Inferior parietal cortex (tissue), 1 donor: ENCODE data around the gene TRAF6.
"Not testable (repeated sequence)": the region's sequence is repeated elsewhere in the genome, so short reads cannot be mapped to it uniquely, and the experiment has no call there.

Experiments used
- DNase-seq: peaks from one replicate; pipeline ENCODE4 v3.0.0-alpha.2; 2016; ENCODE audit errors: extremely low spot score

Gene TRAF6

DNA sequence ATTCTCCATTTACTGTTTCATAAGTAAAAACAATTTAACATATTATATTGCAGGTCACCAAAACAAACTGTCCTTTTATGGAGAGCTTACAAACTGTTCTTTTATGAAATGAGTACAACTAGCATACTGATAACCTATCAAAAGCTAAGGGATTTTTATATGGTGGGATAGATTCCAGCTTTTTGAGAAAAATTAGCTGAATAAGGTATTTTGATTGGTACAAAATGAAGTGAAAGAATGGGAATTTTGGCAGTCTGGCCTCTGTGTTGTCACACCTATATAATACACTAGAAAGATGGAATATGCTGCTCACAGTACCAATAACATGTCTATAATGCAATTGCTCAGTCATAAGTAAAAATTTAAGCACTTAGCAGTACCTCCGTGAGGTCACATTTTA is 11.4 kb downstream of the TRAF6 start:
- DNase-seq = no peak

DNA sequence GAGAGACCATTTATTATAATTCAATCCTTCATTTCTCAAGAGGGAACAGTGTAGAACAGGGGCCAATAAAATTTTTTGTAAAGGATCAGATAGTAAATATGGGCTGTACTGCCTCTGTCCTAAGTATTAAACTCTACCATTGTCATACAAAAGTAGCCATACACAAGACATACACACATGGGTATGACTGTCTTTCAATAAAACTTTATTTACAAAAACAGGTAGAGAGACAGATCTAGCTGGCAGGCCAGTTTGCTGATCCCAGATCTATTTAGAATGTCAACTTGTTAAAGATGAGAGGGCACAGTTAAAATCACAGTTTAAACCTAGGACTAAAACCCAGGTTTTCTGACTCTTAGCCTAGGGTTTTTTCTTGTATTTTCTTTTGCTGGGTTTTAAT is 16.7 kb downstream of the TRAF6 start:
- no peak for DNase-seq

DNA sequence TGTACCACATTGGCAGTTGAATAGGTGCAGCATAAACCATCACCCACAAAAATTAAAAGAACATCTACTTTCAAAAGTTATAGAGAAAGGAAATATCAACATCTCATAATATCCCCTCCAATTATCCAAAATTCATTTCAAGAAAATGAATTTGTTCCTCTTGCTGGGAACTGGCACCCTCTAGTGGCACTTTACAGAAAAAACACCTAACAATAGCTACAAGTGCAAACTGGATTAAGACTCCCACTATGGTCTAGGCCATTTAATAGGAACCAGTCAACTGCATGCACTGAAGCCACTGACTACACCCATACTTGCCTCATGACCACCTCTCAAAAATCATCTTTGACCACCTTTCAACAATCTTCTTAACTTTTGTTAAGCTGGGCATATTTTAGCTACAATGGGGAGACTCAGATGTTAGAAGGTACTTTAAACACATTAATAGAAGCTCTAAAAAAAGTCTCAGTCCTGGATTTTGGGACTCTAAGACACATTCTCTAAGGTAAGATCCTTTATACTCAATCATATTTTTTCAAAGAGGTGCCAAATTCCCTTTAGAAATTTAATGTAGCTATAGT is 17.3 kb downstream of the TRAF6 start:
- DNase-seq = peak; percentile 75

DNA sequence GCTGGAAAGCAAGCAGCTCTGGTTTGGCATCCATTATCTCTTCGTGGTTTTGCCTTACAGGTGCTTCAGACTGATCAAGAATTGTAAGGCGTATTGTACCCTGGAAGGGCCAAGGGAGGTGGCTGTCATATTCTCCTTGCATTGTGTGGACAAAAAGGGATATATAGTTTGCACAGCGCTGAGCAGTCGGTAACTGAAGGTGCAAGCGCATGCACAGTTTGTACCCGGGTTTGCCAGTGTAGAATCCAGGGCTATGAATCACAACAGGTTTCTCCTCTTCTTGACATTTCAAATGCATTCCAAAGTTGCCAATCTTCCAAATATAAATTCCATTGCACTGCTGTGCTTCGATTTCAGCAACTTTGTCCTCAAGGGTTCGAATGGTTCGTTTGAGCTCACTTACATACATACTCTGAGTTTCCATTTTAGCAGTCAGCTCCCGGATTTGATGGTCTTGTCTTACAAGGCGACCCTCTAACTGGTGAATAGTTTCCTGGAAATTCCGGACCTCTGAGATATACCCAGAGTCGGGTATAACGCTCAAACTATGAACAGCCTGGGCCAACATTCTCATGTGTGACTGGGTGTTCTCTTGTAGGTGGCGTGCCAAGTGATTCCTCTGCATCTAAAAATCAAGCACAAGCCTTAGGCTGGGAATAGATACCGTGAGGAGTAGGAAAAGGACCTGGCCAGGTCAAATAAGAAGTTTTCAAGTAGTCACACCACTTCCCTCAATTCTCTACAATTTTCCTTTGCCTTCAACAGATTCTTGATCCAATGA is 19.9 kb downstream of the TRAF6 start:
- no peak for DNase-seq

DNA sequence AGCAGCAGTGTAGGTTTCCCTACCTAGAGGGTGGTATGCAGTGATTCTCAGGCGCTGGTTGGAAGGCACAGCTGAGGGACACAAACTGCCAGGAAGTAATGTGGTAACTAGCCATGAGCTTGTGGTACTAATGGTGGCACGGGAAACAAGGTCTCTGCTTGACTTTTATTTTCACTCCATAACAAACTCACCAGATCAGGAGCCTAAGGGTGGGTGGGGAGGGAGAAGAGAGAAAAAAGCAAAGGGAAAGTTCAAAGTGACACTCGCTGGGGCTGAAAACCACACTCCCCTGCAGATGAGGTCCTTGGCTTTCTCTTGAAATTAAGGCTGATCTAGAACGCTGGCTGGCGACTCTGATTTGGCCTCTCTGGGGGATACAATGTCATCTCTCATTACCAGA is 22.0 kb downstream of the TRAF6 start:
- DNase-seq = no peak

DNA sequence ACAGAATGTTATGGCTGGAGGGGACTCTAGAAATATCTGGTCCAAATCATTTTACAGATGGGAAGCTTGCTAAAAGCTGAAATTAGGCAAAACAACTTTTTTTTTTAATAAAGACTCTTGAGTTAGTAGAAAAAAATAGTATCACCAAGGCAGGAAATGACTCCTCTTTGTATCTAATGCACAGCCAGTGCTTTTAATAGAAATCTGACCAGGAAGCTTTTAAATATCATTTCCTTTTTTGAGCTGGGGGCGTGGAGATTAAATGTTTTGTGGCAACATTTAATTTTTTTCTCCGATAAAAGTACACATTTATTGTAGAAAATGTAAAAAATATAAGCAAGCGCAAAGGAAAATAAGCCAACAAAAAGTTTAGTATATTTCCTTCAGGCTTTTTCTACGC is 22.5 kb downstream of the TRAF6 start:
- DNase-seq = no peak

DNA sequence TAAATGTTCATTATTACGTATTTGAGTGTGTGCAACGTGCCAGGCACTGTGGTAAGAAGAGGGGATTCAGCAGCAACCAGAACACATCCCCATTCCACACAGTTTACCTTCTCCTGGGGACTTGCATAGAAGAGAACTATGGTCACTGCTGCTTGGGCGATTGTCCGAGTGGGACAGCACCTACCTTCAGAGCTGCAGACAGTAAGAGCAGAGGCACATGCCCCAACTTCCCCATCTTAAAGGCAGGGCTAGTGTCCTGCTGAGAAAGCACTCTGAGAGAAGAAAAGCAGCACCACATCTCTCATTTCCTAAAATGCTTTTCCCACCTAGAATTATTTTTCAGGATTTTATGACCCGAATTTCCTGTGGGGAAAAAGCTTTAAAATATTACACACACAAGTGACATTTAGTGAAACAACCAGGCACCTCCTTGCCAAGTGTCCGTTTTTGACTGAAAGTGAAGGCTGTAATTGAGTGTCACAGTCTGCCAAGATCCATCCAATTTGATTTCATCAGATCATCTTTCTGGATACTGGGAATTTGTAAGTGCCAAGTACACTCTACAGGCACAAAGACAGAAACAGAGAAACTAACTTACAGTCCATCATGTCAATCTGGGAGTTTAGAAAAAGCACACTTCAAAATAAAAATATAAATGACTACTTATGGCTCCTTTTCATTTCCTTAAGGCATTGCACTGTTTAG is 24.6 kb downstream of the TRAF6 start:
- DNase-seq = no peak

DNA sequence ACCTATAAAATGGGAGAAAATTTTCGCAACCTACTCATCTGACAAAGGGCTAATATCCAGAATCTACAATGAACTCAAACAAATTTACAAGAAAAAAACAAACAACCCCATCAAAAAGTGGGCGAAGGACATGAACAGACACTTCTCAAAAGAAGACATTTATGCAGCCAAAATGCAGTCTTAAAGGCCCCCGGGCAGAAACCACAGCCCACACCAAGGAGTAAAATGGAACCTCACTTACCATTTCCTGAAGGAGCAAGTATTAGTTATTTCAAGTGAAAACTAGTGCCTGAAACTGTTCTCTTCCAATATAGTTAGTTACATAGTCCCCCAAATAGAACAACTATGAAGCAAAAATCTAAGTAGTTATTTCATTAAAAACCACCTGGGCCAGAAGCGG is 27.0 kb downstream of the TRAF6 start:
- not testable (repeated sequence) for DNase-seq

DNA sequence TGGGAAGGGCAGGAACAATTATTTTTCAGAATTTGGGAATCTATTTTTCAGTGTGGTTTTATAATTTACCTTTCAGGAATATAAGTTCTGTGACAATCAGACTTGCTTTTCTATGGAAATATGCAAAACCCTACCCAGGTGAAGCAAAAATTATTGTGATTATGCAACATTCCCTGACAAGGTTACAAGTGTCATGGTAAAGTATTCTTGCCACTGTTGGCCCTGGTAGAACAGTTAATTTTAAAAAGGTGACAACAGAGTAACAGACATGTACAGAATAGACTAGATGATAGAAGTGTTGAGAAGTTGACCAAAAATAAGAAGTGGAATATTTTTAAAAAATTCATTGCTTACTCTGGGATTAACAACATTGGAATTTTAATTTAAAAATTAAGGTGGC is 29.2 kb downstream of the TRAF6 start:
- DNase-seq = no peak

DNA sequence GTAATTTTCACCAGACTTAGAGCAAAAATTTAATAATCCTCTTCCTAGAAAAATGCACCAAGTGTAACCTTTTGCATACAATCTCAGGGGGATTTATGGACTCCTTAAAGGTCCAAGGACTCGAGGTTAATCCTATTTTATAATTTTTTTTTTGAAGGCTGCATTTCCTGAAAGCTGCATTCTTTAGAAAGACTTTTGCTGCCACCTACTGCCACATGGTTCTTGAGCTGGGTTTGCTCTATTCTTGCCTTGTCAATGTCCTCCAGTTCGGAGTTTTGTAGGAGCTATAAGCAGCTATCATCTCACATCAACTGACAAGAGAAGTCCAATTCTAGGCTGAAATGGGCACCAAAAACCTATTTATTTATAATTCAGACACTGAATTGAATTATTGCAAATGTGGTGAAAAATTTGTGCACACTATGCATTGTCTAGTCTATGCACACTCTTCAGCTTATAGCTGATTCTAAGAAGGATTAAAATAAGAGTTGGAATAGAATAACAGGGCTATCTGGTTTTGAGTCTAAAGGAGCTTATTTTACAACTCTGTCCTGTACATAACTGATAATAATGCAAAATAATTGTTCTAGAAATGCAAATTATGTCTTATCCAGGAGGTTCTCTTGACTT is 31.3 kb downstream of the TRAF6 start:
- peak; percentile 83 for DNase-seq

DNA sequence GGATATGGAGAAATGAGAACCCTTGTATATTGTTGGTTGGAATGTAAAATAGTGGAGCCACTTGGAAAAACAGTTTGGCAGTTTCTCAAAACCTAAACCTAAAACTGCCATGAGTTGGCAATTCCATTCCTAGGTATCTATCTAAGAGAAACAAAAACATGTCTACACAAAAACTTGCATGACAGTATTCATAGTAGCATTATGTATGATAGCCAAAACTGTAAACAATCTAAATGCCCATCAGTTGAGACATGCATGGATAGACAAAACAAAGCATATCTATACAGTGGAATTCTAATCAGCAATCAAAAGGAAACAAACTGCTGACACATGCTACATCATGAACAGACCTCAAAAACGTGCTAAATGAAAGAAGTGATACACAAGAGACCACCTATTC is 34.9 kb downstream of the TRAF6 start:
- DNase-seq = no peak

DNA sequence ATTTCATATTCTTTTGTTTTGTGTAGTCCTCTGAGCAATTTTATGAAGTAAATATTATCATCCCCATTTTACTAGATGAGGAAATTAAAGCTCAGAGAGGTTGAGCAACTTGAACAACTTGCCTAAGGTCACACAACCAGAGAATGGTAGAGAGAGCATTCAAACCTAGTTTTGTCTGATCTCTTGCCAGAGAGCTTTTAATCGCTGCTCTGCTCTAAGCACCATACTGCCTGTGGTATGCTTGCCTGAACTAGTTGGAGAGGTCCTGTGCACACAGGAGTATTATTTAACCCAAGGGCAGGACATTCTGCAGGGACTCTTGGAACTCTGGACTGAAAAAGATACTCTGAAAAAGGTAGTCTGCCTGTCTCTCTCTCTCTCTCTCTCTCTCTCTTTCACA is 38.5 kb downstream of the TRAF6 start:
- no peak for DNase-seq

DNA sequence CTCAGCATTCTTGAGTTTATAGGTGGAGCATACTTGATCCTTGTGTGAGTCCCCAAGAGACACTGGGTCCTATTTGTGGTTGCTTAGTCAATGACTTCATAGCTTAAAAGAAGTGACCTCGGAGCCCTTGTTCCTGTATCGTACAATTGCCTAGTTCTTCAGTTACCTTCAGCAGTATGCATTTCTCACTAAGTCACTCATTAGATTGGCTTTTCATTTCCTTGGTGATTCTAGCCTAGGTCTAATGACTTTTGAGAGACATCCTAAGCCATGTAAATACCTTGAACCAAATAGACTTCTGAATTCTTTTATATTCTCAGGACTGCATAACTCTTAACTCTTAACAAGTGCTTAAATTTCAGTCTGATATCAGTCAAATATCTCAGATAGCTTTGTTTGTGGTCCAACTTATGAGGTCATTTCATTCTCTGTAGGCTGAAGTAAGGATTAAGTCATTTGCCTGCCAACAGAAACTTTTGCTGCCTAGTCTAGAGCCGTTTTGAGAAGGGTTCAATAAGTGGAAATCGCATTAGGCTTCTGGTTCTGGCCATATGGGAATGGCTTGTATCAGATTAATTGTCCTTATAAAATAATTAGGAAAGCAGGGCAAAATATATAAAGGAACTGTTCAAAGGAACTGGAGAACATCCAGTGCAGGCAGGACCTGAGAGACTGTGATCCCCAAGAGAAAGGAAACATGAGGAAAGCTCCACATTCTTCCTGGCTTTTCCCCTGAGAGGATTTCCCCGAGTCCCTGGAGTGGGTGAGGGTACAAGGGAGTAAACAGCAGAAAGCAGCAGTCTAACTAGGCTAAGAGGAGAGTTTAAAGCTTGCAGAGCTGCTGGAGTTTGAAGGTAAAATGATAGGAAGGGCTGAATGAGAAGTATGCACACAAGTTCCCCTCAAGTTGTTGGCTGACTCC is 39.9 kb downstream of the TRAF6 start:
- no peak for DNase-seq

DNA sequence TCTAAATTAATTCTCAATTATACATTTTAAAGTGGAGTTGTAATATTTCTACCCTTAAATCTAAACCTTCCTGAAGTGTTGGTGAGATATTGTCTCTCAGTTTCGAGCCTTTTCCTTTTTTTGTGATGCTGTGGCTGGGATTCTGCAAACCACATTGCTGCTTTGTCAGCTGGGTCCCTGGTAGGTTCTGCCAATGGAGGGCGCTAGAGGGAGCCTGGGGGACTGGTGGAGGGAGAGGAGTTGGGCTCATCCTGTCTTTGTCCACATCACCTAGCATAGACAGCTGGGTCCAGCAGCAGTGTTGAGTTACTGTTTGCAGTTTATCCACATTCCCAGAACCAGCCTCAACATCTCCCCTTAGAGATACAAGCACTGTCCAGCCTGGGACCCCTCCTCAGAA is 41.0 kb downstream of the TRAF6 start:
- DNase-seq = no peak

DNA sequence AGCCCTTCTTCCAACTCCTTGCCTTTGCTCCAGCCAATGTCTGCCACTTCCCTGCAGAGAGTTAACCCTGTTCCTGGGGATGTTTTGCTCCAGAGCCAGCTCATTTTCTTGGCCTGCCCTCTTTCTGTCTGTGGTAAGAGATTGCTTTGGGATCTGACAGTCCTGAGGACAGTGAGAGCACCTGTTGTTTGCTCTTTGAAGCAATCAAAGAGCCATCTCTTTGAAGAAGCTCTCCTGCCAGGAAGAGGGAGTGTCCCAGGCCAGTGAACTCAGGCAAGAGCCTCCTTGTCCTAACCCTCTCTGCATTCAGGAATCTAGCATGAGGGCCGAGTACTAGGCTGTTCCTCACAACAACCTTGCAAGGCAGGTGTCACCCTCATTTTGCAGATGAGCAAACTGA is 42.2 kb downstream of the TRAF6 start:
- DNase-seq = no peak

DNA sequence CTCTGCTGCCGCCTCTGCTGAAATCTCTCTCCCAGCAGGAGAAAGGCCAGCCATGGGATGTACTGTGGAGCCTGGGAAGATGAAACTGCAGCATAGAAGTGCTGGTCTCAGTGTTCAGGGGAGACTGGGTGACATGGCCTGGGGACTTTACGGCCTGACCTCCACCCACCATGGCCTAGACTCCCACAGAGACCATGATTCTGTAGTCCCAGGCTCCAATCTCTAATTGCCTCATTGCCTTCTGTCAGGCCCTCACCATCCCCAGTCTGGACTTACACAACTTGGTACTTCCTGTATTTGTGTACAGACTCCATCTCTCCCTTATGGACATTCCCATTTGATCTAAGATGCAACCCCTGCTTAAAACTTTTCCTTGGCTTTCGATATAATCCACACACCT is 43.1 kb downstream of the TRAF6 start:
- no peak for DNase-seq

DNA sequence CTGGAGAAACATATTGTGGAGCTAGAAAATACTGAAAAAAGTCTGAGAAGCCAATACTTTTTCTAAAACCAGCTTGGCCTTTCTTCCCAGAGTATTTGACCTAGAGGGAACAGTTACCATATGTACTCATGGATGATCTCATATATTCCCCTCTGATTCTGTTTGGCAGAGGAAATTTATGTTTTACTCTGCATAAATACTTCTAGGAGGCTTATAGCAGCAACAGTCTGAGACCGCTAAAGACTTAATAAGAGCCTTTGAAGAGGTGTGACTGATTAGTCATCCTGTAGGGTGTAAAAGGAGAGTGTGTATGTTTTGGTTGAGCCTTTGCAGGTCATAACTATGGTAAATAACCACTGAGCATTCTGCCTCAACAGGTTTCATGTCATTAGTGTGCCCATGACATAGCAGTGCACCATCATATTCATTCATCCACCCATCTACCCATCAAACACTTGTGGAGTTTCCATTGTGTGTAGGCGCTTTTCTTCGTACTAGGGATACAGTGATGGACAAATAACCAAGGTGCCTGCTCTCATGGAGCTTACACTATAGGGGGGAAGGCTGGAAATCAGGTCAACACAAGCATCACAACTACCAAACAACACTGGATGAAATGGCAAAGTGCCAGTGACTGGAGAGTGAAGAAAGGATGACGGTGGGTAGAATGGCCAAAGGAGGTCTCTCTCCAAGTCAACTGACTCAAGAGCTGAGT is 44.5 kb downstream of the TRAF6 start:
- no peak for DNase-seq

DNA sequence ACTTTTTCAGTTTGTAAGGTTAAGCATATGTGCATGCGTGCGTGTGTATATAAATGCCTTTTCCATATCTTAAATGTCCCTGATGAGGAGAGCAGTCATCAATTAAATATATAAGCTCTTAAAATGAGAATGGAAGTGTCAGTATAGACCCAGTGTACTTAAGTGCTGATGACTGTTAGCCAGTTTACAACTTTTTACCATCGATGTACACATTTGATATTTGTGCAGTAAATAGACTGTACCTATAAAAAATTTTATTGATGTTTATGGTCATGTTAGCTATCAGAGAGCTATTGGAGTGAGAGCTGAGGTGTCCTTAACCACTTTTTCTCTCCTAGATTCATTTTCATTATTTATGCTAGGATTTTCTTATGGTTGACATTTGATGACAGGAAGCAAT is 45.4 kb downstream of the TRAF6 start:
- no peak for DNase-seq

DNA sequence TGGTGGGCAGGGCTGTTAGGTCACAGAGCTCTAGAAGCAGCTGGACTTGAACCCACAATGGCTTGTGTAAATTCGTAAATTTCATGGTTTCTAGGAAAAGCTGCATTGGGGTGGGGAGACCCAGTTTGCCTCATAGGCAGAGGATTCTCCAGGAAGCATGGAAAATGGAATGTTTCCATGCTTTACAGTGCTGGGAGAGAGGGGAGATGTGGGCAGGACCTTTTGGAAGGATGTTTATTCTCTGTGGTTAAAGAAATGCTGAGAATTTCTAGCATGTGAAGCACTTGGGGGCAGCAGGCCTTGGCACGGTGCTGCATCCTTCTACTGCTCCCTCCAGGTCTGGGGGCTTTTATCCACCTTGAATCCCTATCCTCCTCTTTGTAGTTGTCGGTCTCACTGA is 46.3 kb downstream of the TRAF6 start:
- no peak for DNase-seq

DNA sequence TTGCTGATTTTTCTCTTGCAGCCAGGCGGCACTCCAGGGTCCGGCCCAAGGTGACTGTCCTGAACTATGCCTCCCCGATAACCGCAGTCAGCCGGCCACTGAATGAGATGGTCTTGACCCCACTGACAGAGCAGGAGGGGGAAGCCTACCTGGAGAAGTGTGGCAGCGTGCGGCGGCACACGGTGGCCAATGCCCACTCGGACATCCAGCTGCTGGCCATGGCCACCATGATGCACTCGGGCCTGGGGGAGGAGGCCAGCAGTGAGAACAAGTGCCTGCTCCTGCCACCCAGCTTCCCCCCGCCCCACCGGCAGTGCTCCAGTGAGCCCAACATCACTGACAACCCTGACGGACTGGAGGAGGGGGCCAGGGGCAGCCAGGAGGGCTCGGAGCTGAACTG is 47.8 kb downstream of the TRAF6 start:
- no peak for DNase-seq

DNA sequence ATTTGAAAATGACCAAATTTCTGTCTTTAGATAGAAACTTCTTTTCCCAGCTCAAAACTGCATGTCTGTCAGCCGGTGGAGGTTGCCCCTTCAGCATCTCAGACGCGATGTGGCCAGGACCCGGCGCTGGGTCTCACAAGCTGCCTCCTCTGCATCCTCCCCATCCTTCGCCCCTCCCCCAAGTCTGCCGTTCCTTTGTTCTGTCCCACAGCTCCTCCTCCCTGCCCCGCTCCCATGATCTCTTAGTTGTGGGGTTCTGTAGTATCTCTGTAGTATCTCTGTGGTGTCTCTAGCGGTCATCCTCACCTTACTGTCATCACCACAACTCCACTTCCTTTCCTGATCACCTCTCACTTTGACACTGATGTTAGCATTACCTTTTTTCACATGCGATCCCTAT is 49.9 kb downstream of the TRAF6 start:
- DNase-seq = no peak
